Mucosa of descending colon (tissue), 3 donors: ENCODE data around the gene FGGY. TPM values are rescaled to one million over a fixed set of nuclear protein-coding genes. Genes with fewer than 3 reads are reported as not detected.

Source experiments
- ATAC-seq: fragments of 200-7000 bp; cut with Tn5 transposase; one replicate; pipeline ENCODE4 v1.9.1; 2020; ENCODE audit warnings: mild to moderate bottlenecking, moderate library complexity
- DNase-seq, 3 donors: peaks; one replicate each; pipeline ENCODE4 v3.0.0-alpha.2; 2020
- H3K36me3 ChIP-seq: fragments of 200-600 bp; one replicate; pipeline ENCODE4 v1.8.0; 2021; ENCODE audit warnings: low read depth, mild to moderate bottlenecking
- H3K4me1 ChIP-seq: fragments of 200-600 bp; one replicate; pipeline ENCODE4 v1.8.0; 2021; ENCODE audit warnings: low read depth, mild to moderate bottlenecking
- H3K4me3 ChIP-seq: fragments of 200-600 bp; one replicate; pipeline ENCODE4 v1.8.0; 2021; ENCODE audit warnings: mild to moderate bottlenecking
- H3K9me3 ChIP-seq: fragments of 200-600 bp; one replicate; pipeline ENCODE4 v1.8.0; 2021; ENCODE audit warnings: mild to moderate bottlenecking
- intact Hi-C, 2 donors: fragments of 100-400 bp; cut with DNase I in 1 of 2; cut with micrococcal nuclease in 1 of 2; formaldehyde crosslinking; loops; one replicate each; pipeline versions ENCODE4 v1.11.0 to v1.11.1; 2022; cut with DNase I, micrococcal nuclease
- total RNA-seq, 3 donors: library from RNA; stranded (reverse); fragmentation: NEBNext Ultra II Directional in 2 of 3; extraction: Animal tissue kit (Norgen Biotek cat#: 25700) in 2 of 3; gene quantifications; one replicate each; pipeline versions ENCODE4 v1.2.1 to v1.2.4, GENCODE V29; 2021 to 2023
- TF ChIP-seq, protein P1 (sequence below): fragments of 200-600 bp; IDR thresholded peaks from one replicate; pipeline ENCODE4 v1.8.0; 2022; ENCODE audit warnings: antibody characterized with exemption, mild to moderate bottlenecking
- donor health status: DM: no; HTN: no; CAD: no; lungs with moderate emphysema.
- donor health status: DM: no; HTN: no; CAD: no.
- donor health status: DM: no; HTN: yes; CAD: no.

FGGY gene
- total RNA-seq, 3 donors from 2014 or later: 25.2 to 38.3 (median 36.6) TPM

DNA sequence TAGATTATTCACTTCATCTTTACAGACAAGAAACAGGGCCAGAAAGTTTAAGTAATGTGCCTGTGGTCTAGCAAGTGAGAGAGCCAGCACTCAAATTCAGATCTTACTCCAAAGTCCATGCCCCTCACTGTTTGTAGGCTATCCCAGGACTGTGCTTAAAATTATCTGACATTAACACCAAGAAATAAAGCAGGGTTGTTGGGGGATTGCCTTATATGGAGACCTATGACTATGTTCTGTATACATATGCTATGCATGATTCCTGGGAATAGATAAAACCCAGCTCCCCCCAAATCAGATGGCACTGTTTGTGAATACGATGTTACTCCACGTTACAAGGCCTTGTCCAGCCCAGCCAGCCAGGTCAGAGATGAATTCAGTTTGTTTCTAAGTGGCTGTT, 386.3 kb downstream of the FGGY start:
- Histone ChIP-seq H3K4me3 (no peak overlapping the region), H3K36me3 (no peaks in the 10 kb centered on the region), H3K4me1 (no peaks in the 10 kb centered on the region), H3K9me3 (no peaks in the 10 kb centered on the region)
- intact Hi-C loops: no loop called here
- no peak for ATAC-seq
- TF ChIP-seq, protein P1, sequence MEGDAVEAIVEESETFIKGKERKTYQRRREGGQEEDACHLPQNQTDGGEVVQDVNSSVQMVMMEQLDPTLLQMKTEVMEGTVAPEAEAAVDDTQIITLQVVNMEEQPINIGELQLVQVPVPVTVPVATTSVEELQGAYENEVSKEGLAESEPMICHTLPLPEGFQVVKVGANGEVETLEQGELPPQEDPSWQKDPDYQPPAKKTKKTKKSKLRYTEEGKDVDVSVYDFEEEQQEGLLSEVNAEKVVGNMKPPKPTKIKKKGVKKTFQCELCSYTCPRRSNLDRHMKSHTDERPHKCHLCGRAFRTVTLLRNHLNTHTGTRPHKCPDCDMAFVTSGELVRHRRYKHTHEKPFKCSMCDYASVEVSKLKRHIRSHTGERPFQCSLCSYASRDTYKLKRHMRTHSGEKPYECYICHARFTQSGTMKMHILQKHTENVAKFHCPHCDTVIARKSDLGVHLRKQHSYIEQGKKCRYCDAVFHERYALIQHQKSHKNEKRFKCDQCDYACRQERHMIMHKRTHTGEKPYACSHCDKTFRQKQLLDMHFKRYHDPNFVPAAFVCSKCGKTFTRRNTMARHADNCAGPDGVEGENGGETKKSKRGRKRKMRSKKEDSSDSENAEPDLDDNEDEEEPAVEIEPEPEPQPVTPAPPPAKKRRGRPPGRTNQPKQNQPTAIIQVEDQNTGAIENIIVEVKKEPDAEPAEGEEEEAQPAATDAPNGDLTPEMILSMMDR: no peak
- no peak for DNase-seq

DNA sequence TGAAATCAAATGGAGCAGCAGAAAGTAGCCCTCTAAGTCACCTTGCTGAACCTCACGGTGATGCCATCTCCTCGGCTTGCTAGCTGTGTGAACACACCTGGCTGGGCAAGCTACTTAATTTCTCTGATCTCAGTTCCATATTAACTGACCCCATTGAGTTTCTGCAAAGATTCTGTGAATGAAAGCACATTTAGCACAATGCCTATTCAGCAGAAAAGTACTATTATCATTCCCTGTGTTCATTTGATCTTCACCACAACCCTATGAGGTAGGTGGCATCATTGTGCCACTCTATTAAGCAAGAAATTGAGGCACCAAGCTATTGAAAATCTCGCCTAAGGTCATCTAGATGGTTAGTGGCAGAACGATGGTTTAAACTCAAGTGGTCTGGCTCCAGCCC, 387.8 kb downstream of the FGGY start:
- TF ChIP-seq, protein P1: no peak
- intact Hi-C loops: no loop called here
- DNase-seq (no peak), ATAC-seq (no peak)
- H3K36me3 ChIP-seq: no peaks in the 10 kb centered on the region
- no peaks in the 10 kb centered on the region for H3K4me1 ChIP-seq
- no peak overlapping the region for H3K4me3 ChIP-seq
- no peaks in the 10 kb centered on the region for H3K9me3 ChIP-seq

DNA sequence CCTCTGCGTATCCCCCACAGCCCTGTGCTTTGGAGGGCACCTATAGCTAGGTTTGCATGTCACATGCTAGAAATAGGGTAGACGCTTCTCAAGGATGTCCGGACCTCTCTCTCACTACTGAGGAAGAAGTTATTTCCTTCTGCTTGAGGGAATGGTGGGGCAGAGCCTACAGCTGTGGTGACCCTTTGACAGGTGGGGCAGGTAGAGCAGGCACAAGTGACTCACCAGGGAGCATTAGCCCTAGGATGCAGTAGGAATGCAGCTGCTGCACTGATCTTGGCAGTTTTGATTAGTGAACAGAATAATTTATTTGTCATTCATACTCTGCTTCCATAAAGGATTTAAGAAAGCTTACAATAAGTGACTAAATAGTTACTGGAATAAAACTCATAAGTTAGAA, 388.2 kb downstream of the FGGY start:
- no peak overlapping the region for H3K4me3 ChIP-seq
- no peak for ATAC-seq
- no peaks in the 10 kb centered on the region for H3K36me3 ChIP-seq
- no peaks in the 10 kb centered on the region for H3K9me3 ChIP-seq
- TF ChIP-seq, protein P1: no peak
- intact Hi-C loops: no loop called here
- no peak for DNase-seq
- no peaks in the 10 kb centered on the region for H3K4me1 ChIP-seq

DNA sequence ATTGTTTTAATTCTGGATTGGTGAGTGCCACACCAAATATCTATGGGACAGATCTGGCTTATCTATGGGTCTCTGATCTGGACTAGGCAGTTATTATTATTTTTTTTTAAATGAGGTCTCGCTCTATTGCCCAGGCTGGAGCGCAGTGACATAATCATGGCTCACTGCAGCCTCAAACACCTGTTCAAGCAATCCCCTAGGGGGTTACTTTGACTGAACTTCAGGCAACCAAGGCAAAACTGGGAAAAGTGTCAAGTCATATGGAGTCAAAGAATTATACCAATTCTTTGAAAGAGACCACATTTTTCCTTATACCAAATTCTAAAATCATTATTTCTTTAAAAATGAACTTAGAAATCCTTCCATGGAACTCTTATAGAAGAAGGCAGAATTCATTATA, 388.8 kb downstream of the FGGY start:
- no peak for DNase-seq
- Histone ChIP-seq H3K9me3 (no peaks in the 10 kb centered on the region), H3K36me3 (no peaks in the 10 kb centered on the region), H3K4me3 (no peak overlapping the region), H3K4me1 (no peaks in the 10 kb centered on the region)
- intact Hi-C loops: no loop called here
- no peak for ATAC-seq
- TF ChIP-seq, protein P1: no peak

DNA sequence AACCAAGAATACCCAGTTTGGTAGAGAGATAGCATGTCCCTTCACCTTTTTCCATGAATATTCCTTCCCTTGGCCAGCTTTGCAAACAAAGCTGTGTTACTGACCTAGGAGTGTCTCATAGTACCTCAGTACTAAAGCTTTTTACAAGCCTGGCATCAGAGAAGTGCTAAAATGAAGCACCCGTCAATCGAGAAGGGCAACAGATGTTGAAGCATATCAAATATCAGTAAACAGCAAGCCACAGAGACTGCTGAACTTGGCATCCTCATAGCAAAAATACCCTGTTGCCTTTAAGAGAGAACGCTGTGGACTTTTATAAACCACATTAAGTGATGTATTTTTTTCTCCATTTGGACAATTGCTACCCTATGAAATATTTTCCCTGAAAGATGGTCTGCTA, 389.3 kb downstream of the FGGY start:
- TF ChIP-seq, protein P1: no peak
- DNase-seq (no peak), ATAC-seq (no peak)
- Histone ChIP-seq H3K4me3 (no peak overlapping the region), H3K9me3 (no peaks in the 10 kb centered on the region), H3K4me1 (no peaks in the 10 kb centered on the region), H3K36me3 (no peaks in the 10 kb centered on the region)
- intact Hi-C loops: no loop called here

DNA sequence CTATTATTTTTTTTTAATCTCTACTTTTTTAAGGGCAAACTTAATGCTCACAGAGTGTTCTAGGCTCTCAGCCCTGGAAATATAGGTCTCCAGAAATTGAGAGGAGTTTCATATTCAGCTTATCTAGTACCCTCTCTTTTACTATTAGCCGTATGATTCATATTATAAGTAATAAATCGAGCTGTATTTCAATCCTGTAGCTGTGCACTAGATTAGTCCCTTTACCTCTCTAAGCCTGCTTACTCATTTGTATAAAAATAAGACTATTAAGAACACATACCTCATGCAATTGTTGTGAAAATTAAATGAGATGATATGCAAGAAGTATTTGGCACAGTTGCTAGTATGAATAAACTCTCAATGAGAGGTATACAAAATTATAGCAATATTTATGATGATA, 389.7 kb downstream of the FGGY start:
- Histone ChIP-seq H3K4me1 (no peaks in the 10 kb centered on the region), H3K36me3 (no peaks in the 10 kb centered on the region), H3K4me3 (no peak overlapping the region), H3K9me3 (no peaks in the 10 kb centered on the region)
- no peak for ATAC-seq
- TF ChIP-seq, protein P1: no peak
- DNase-seq: no peak
- intact Hi-C loops: no loop called here
